HG02610 (cell line): ENCODE results near the gene NDUFA6.
A peak's percentile ranks its signal among the peaks of the same experiment; 100 is the strongest.
"Not testable (repeated sequence)": the region's sequence is repeated elsewhere in the genome, so short reads cannot be mapped to it uniquely, and the experiment has no call there.

Experiments used
- ATAC-seq: cut with Tn5 transposase; IDR thresholded peaks from one replicate; pipeline ENCODE4 v1.9.1; 2021; ENCODE audit warnings: mild to moderate bottlenecking, moderate library complexity; ENCODE audit not compliant: unreplicated experiment

NDUFA6 gene

GRCh38 chr22:42114721-42115120, 24.1 kb upstream of the NDUFA6 start:
- no peak for ATAC-seq

GRCh38 chr22:42112793-42113192, 22.2 kb upstream of the NDUFA6 start:
- ATAC-seq = not testable (repeated sequence)

GRCh38 chr22:42111798-42112197, 21.2 kb upstream of the NDUFA6 start:
- no peak for ATAC-seq

- no peak for ATAC-seq
Measured at GRCh38 chr22:42108848-42109247, 18.3 kb upstream of the NDUFA6 start.

GRCh38 chr22:42104332-42104860, 13.8 kb upstream of the NDUFA6 start:
- not testable (repeated sequence) for ATAC-seq

GRCh38 chr22:42101199-42101598, 10.6 kb upstream of the NDUFA6 start:
- no peak for ATAC-seq

- ATAC-seq = no peak
Measured at GRCh38 chr22:42091455-42091782, 847 bp upstream of the NDUFA6 start.

- no peak for ATAC-seq
Measured at GRCh38 chr22:42086051-42086450, 4.5 kb downstream of the NDUFA6 start.

- no peak for ATAC-seq
Measured at GRCh38 chr22:42084874-42085273, 5.7 kb downstream of the NDUFA6 start.

- no peak for ATAC-seq
Measured at GRCh38 chr22:42083119-42083518, 7.5 kb downstream of the NDUFA6 start.

GRCh38 chr22:42080287-42080686, 10.3 kb downstream of the NDUFA6 start:
- ATAC-seq = no peak

- peak; percentile 79 for ATAC-seq
Measured at GRCh38 chr22:42079319-42080251, 11.0 kb downstream of the NDUFA6 start, which contains the start of gene SMDT1. SMDT1 (plus strand) TSS chr22:42079700; CDS start chr22:42079769, 69 bp downstream.

GRCh38 chr22:42078469-42079318, 11.9 kb downstream of the NDUFA6 start:
- no peak for ATAC-seq

GRCh38 chr22:42077486-42078125, 13.0 kb downstream of the NDUFA6 start:
- no peak for ATAC-seq

- ATAC-seq = no peak
Measured at GRCh38 chr22:42076764-42077485, 13.6 kb downstream of the NDUFA6 start.

- ATAC-seq = no peak
Measured at GRCh38 chr22:42074846-42075676, 15.5 kb downstream of the NDUFA6 start.

GRCh38 chr22:42074132-42074811, 16.3 kb downstream of the NDUFA6 start, which contains the start of gene PHETA2:
PHETA2 (plus strand) TSS chr22:42074248; CDS start chr22:42077294, 3,046 bp downstream.
- no peak for ATAC-seq

GRCh38 chr22:42073621-42074041, 16.9 kb downstream of the NDUFA6 start:
- no peak for ATAC-seq
